D341Med (cell line): ENCODE data around the gene TNRC6B.
"Not testable (repeated sequence)": the region's sequence is repeated elsewhere in the genome, so short reads cannot be mapped to it uniquely, and the experiment has no call there.

Experiments used
- DNase-seq: peaks from one replicate; pipeline ENCODE4 v3.0.0; 2012; ENCODE audit warnings: low spot score

TNRC6B gene

DNA sequence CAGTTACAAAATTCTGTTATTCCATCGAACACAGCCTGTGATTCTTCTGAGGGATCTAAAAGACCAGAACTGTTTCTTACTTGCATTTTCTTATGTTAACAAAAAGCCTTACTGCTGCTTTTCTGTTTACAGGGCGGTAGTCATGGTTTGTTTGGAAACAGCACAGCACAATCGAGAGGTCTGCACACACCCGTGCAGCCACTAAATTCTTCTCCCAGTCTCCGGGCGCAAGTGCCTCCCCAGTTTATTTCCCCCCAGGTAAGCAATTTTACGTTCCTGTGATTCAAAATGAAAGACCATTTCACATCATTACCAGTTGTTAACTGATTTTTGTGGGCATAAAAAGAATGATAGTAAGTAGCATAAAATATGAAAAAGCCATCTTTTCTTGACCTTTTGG is 107.8 kb downstream of the TNRC6B start:
- DNase-seq, result no peak

DNA sequence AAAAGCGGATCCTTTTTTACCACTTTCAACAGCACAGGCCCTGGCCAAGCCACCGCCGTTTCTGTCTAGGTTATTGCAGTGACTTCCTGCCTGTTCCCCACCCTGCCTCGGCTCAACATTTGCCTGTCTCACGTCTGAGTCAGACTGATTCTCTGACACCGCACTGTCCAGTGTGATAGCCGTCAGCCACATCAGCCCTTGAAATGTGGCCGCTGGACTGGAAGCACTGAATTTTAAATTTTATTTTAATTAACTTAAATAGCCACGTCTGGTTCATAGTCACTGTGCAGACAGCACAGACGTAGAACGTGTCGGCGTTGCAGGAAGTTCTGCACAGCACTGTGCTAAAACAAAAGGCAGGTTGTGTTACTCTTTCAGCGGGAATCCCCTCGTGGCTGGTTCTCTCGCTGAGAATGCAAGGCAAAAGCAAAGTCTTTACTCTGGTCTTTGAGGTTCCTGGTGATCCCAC is 112.3 kb downstream of the TNRC6B start:
- DNase-seq, result no peak

DNA sequence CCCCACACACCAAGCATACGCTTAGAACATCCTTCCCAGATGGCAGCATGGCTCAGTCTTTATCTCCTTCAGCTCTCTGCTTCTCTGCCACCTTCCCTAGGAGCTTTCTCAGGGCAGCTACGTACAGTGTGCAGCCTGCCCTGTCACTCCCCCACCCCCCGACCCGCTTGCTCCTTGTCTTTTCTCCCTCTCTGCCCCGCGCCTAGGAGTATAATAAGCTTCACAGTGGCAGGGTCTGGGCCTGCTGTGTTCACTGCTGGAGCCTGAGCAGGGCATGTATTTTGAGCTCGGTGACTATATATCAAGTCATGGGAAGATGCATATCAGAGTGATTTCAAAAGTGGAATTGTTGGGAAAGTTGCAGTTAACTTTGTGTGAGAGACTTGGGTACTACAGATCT is 112.8 kb downstream of the TNRC6B start:
- no peak for DNase-seq

DNA sequence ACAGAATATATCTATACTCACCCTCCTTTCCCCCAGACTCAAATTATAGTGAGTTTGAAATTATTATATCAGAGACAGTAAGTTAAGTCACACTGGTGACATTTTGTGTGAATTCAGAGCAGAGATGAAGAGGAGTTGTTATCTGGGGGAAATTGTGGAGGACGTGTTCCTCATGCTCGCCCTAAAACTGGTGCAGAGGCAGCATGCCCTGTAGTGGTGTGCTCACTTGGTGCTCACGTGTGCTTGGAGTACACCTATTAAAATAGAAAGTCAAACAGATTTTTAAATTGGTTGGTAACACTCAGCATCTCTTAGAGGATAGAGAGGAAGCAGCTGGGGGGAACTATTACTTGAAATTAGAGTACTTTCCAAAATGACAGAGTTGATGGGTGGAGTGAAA is 117.0 kb downstream of the TNRC6B start:
- DNase-seq, result no peak

DNA sequence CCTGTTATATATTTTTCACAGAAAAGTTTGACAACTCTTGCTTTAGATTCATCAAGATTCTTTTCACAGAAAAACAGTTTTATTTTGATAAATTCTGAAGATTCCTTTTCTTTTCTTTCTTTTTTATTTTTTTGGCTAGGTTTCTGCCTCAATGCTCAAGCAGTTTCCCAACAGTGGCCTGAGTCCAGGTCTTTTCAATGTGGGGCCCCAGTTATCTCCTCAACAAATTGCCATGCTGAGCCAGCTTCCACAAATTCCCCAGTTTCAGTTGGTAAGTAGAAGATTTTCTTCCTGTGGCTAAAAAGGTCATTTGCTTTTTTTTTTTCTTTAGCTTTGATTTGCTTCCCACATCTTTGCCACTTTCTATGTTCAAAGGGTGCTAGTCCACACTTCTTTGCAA is 122.6 kb downstream of the TNRC6B start:
- no peak for DNase-seq

DNA sequence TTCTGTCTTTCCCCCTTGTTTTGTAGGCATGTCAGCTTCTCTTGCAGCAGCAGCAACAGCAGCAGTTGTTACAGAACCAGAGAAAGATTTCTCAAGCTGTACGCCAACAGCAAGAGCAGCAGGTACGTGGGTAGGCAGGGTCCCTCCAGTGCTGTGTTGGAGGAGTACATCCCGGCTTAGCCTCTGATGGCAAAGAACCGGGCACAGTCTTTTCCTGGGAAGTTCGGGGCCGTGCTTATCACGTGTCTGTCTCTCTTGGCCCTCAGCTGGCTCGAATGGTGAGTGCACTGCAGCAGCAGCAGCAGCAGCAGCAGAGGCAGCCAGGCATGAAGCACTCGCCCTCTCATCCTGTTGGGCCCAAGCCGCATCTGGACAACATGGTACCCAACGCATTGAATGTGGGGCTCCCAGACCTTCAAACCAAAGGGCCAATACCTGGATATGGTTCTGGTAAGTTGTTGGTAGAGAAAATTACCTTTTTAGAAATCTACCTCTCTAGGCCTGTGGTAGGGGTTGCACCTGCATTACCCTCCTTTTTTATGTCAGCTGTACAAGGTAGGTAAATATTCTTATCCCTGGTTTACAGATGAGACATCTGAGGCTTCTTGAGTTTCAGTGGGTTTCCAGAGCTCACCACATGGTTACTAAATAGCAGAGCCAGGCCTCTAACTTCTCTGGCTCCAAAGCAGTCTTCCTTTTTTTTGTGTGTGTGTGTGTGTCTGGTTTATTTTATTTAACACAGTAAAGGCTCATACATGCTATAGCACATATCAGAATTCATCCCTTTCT is 123.4 kb downstream of the TNRC6B start:
- no peak for DNase-seq

DNA sequence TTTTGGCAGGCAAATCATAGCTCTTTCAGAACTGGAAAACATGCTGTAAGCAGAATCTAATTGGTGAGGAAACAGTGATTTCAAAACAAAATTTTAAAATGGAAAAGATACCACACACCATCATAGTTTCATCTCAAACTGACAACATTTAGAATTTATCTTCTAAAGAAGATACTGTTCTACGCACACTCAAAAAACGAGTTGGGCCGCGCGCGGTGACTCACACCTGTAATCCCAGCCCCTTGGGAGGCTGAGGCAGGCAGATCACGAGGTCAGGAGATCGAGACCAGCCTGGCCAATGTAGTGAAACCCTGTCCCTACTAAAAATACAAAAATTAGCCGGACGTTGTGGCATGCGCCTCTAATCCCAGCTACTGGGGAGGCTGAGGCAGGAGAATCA is 124.4 kb downstream of the TNRC6B start:
- DNase-seq, result no peak

DNA sequence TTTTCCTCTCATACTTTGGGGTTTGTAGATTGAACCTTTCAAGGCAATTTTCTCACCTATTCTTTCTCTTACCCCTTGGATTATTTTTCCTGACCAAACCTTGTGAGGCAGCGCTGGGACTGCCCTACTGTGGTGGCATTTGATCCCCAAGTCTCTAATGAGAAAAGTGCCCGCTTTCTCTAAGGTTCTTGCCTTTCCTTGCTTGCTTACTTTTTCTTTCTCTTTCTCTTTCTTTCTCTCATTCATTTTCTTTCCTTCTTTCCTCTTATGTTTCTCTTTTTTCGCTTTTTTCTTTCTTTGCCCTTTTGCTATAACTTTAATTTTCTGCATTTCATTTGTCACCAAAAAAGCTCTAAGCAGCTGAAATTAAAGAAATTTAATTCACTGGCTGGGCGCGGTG is 127.9 kb downstream of the TNRC6B start:
- DNase-seq, result no peak

DNA sequence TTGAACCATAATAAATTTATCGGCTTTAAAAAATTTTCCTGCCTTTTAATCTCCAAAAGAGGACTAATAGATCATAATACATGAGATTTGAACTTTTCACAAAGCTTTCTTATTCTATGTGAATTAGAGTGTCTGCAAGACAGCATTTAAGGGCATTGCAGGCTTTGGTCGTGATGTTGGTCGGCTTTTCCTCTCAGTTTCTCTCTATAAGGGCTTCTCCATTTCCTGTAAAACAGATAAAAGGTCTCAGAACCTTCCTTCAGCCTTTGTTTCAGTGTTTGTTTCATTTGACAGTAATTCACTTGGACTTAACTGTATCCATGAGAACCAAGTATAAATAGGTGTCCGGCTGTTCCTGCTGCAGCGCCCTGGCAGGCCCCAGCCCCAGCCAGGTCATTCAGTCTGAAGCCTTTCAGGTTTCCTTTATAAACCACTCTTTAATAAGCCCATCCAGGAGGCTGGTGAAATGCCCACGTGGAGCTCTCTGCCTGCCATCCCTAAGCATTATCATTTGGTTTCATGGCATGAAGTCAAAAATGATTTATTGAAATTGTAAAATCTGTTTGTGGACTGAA is 131.4 kb downstream of the TNRC6B start:
- DNase-seq, result no peak

DNA sequence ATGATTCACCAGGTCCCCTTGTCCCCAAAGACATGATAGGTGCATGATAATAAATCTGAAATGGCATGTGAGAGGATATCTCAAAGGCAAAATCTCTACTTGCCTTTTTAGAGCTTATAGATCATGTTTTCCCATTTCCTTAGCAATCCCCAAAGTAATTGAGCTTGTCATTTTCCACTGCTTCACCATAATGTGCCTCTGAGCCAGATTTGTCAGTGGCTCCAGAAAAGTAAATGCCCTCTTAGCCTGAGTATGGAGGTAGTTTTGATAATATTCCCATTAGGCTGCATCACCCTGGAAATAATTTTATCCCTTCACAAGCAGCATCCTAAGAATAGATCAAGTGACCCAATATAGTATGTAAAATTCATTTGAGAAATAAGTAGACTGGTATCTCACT is 131.9 kb downstream of the TNRC6B start:
- no peak for DNase-seq

DNA sequence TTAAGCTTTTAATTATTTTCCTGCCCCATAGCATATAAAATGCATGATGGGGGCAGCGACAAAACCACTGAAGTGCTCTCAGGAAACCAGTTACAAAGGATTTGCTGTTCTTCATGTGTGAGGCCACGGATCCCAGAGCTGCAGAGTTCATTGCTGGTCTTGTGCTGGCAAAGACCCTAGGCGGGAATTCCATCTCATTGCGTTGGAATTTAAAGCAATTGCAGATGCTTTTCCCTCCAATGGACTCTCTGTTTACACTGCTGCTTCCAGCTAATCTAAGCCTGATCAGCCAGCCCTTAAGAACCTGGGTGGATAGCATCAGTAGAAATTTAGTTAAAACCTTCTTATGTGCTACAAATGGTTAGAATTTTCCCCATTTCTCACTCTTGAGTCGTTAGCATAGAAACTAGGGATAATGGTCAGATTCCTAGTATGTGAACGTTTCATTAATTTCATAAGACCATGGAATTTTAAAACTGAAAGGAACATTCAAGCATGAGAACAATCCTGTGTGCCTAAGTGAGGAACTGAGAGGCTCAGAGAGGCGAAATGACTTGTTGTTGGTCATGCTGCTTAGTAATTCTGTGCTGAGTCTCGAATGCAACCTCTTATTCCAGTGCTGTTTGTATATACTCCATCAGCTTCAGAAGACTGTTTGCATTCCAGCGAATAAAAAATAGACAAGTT is 132.5 kb downstream of the TNRC6B start:
- DNase-seq, result no peak

DNA sequence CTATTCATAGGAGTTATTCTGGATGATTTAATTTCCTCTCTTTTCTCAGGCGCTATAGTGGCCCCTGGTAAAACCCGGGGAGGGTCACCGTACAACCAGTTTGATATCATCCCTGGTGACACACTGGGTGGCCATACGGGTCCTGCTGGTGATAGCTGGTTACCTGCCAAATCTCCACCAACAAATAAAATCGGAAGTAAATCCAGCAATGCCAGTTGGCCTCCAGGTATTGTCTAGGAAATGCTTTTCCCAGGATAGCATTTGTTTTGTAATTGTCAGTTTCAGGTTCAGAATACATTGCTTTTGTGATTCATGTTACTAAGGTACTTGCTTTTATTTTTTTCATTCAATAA is 133.0 kb downstream of the TNRC6B start:
- no peak for DNase-seq

DNA sequence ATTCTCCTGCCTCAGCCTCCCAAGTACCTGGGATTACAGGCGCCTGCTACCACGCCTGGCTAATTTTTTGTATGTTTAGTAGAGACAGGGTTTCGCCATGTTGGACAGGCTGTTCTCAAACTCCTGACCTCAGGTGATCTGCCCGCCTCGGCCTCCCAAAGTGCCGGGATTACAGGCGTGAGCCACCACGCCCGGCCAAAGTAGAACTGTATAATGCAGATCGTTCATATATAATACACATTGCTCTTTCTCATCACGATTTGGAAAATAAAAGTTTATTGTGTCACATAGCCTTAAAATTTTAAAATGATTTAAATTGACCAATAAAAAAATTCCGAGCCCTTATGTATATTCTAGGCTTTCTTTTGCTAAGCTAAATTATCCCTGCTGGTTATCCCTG is 133.9 kb downstream of the TNRC6B start:
- not testable (repeated sequence) for DNase-seq

DNA sequence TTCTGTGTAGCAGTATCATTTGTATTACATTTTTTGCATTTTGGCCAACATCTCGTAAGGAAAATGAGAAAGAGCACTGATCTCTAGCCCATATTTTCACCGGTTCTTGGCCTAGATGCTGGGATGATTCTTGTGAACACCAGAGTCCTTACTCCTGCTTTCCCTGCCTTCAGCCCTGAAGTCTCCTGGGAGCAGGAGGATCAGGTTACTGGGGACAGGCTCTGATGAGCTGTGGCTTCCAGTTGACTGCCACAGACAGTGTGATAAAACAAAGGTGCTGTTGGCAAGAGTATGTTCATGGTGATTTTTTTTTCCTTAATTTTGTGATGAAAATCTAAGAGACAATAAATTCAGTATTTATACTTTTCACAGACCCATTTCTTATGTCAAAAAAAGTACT is 134.3 kb downstream of the TNRC6B start:
- DNase-seq, result peak; percentile 82

DNA sequence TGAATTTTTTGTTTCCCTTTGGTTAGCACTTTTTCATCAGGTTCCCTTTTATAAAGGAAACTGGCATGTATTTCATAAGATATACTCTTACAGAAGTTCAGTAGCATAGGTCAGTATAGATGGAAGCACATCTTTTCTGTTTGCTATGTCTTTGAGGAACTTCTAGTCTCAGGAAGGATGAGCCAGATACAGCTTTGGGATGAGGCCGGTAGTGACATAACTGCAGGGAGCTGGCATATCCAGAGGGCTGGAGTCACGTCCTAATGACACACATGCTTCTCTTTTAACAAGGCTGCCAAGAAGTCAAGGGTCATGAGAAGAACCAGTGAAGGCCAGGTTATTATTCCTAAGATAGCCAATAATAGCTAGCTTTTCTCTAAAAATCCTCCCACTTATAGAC is 135.3 kb downstream of the TNRC6B start:
- no peak for DNase-seq

DNA sequence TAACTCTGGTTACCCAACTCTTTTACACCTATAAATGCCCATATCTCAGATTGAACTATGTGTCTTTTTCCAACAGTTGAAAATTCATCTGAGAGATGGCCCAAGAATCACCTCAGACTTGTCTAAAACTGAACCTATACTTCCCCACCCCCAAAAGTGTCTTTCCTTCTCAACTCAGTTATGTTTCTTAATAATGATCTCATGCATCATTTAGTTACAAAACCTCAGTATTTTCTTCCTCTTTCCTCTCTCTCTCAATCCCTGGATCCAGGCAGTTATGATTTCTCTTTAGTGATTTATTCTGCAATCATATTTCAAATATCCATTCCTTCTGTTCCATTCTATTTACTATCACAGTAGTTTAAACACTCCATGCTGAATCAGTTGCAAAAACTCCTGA is 136.3 kb downstream of the TNRC6B start:
- no peak for DNase-seq

DNA sequence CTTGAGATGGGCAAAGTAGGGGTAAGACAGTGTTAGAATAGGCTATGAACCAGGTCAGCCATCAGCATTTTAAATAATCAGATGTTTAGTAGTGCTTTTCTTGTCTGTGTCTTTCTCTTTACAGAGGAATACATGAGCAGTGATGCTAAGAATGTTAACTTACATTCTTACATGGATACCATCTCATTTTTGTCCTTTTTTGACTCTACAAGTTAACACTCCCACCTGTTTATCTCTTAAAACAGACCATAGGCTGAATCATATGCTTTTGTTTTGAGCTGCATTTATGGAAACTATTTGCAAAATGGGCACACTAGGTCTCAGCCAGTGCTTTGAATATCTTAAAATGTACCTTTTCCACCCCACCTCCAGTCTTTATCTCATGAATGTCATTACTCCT is 143.0 kb downstream of the TNRC6B start:
- DNase-seq, result no peak

DNA sequence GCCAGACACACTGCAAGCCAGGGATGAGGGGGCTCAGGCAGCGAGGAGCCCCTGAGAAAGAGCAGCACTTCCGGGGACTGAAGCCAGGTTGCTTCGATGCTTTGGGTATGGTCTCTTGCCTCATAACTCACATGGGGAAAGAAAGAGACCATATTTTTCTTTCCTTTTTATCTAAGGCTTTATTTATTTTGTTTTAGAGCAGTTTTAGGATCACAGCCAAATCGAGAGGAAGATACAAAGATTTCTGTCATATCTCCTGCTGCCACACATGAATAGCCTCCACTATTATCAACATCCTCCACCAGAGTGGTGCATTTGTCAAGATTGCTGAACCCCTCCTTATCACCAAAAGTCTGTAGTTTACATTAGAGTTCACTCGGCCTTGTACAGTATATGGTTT is 144.3 kb downstream of the TNRC6B start:
- no peak for DNase-seq

DNA sequence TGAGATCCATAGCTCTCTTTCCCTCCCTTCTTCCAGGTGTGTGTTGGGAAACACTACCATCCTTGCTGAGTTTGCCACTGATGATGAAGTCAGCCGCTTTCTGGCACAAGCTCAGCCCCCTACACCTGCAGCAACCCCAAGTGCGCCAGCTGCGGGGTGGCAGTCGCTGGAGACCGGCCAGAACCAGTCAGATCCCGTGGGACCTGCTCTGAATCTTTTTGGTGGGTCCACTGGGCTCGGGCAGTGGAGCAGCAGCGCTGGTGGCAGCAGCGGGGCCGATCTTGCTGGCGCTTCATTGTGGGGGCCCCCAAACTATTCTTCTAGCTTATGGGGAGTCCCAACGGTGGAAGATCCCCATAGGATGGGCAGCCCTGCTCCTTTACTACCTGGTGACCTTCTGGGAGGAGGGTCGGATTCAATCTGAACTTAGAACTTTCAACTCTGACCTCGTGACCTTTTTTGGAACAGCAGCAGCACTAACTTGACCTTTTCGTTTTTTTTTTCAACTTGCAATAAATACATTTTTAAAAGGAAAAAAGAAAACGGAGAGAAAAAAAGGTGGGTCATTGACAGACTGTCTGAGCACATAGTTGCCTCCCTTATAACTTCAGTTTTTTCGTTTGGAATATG is 145.2 kb downstream of the TNRC6B start:
- no peak for DNase-seq

DNA sequence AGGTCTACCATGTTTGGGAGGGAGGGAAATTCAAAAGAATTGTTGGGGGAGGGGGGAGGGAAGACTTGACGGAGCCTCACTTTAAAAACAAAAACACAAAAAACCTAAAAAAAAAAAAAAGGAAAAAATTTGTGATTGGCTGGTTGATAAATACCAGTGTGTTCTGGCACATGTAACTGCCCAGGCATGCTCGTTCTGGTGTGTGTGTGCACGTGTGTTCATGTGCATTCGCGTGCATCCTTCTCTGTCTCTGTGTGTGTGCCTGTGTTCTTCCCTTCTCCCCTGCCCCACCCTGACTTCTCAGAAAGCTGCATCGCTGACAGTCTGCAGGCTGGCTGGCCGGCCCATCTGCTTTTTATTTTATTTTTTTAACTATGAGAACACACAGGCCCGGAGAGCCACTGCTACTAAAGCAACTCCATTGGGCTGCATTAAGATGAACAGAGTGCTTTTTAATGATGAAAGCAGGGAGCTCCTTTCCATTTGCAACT is 146.0 kb downstream of the TNRC6B start:
- DNase-seq, result no peak

DNA sequence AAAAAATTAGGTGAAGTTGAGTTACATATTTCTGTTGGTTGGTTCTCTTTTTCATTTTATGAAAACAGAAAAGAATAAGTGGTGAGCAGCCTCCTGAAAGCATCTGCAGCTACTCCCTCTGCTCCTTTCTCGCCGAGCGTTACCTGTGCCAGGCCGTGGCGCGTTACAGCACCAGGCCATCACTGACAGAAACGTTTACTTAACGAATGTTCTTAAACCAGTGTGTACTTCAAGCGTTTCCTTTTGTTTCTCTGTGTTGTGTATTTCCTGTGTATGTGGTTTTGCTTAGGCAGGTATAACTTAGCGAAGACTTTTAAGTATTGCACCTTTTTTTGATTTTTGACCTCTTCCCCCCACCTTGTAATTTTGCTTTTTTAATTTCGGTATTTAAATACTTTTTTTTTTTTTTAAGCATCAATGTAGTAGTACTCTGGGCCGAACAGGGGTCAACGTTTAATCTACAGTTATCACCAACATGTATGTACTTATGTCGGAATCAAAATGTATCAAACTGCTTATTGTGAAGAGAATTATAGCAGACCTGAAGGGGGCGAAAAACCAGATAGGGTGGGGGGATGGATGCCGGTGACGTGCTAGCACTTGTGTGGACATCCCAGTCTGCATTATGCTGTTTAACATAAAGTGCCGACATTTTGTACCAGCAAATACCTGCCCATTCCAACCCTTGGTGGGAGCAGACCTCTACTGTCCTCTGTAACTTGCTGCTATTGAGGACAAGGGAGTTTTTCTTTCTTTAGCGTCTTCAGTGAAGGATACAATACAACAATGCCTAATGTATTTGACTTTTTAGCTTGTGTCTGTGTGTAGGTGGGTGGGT is 147.0 kb downstream of the TNRC6B start:
- DNase-seq, result no peak

DNA sequence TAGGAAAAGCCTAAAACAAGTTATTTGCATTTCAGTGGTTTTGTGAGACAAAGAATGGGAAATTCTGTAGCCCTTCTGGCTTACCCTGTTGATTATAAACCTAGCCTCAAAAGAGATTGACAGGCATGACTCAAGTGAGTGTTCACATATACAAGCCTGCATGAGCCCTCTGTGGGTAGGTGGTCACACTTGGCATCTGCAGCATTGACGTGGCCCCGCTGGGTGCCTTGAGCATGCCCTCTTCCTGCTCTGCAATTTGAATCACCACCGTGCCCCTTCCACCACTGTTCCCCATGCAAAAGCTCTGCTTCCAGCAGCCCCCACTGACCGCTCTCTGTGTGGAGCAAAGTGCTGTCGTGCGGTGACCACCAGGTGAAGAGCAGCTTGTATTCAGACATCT is 147.6 kb downstream of the TNRC6B start:
- DNase-seq, result no peak
